Amygdala (tissue), 56 donors: ENCODE results near the gene SH3TC2.

ENCODE experiments used
- DNase-seq, 56 donors: peaks; one replicate each; lab custom pipeline; 2025; lab: John Stamatoyannopoulos, UW

Gene SH3TC2

DNA sequence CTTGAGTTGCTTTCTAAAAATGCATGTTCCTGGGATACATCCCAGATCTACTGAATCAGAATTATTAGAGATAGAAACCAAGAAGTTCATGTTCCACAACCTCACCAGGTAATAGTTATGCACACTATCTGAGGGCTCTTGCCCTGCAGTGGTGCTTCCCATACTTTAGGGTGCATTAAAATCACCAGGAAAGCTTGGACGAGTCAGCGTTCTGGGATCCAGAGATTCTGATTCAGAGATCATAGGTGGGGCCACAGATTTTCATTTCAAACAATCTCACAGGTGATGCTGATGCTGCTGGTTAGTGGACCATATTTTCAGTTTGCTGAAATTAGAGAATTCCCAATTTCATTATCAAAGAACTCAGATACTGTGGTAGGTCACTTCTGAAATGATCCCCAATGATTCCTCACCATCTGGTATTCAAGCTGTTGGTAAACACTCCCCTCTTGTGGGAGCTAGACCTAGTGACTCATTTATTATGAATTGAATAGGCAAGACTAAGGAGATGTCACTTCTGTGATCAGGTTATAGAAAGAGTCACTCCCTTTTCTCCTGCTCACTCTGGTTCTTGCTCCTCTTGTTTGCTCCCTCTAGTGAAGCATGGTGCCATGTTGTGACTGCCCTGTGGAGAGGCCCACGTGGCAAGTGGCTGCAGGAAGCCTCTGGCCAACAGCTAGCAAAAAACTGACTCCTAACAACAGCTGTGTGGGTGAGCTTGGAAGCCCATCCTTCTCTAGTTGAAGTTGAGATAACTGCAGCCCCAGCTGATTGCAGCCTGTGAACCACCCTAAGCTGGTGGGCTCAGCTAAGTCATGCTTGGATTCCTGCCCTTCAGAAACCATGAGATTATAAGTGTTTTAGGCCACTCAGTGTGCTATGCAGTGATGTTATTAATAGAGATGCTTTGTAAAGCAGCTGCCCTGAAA, 59.8 kb downstream of the SH3TC2 start:
- DNase-seq, result no peak

DNA sequence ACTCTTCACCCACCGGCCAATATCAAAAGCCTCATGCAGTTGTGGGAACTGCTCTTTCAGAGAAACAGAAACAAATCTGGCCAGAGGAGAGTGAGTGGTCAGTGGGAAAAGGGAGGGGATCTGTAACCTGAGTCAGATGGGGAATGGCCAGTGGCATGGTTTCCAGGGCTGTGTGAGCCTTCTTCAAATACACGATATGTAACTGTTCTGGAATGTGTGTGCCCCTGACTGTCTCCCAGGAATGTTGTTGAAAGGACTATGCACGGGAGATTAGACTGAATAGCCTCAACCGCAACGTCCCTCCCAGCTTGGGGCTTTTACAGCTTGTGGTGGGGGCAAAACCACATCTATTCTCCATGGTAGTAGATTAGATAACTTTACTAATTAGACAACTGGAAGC, 60.8 kb downstream of the SH3TC2 start:
- no peak for DNase-seq

DNA sequence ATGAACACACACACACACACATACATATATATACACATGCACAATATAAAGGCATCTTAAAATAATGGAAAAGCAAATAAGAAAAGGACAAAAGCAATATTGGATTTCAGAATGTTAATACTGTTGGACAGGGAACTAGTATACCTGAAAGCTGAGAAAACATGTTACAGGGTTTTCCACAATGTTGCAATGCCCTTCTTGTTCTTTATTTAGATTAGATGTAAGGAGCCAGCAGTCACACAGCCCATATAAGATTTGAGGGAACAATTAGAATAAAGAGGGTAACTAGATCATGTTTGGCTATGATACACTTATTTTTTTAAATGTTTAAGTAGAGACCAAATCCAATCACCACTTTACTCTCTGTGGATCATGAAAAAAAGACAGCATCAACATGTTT, 61.7 kb downstream of the SH3TC2 start:
- no peak for DNase-seq

DNA sequence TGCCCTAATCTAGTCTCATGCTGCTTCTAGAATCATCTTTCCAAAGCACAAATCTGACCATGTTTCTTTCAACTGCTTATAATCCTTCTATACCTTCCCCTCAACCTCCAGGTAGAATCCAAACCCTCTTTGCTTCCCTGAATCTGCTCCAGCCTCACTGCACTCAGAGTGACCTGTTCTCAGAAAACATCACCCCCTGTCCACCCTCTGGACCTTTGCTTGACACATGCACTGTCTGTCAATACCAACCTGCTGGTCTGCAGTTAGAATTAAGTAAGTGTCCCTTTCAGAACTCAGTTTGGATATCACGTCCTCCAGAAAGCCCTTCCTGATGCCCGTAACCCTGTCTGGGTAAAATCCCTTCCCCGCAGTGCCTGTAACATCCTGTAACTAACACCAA, 63.1 kb downstream of the SH3TC2 start:
- no peak for DNase-seq

DNA sequence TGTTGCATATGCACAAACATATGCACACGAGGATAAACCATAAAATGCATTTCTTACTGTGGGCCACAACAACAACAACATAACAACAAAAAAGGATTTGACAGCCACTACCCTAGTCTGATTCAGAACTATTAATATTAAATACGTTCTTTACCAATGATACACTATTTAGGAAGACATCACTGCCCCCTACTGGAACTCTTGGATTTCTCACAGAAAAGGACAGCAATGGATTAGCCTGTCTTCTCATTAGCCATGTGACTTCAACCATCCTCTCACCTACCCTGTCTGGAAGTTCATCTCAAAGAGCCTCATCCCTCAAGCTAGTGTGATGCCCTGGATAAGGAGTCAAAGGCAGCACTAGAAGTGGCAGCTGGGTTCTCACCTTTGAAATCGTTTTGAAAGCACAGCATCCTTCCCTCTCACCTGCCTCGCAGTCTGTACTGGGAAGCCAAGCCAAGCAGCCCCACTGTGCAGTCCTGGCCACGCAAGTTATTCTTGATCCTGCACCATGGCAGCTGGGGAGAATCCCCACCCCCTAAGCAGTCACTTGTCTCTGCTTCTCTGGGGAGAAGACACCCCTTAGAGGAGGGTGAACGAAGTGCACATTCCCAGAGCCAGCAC, 64.6 kb downstream of the SH3TC2 start:
- DNase-seq, result peak in 6 of 56 donors; percentile 4 to 57 (median 8)

- DNase-seq, result no peak
These were observed 66.6 kb downstream of the SH3TC2 start for GRCh38 chr5:148996270-148996669.

DNA sequence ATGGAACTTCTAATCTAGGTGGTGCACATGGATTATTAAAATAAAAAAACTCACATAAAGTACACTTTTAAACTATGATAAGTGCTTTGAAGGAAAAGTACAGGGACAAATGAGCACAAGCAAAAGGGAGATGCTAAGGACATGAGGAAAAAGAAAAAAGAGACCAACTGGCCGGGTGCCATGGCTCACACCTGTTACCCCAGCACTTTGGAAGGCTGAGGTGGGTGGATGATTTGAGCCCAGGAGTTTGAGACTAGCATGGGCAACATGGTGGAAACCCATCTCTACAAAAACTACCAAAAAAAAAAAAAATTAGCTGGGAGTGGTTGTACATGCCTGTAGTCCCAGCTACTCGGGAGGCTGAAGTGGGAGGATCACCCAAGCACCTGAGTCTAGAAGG, 67.1 kb downstream of the SH3TC2 start:
- DNase-seq, result no peak

DNA sequence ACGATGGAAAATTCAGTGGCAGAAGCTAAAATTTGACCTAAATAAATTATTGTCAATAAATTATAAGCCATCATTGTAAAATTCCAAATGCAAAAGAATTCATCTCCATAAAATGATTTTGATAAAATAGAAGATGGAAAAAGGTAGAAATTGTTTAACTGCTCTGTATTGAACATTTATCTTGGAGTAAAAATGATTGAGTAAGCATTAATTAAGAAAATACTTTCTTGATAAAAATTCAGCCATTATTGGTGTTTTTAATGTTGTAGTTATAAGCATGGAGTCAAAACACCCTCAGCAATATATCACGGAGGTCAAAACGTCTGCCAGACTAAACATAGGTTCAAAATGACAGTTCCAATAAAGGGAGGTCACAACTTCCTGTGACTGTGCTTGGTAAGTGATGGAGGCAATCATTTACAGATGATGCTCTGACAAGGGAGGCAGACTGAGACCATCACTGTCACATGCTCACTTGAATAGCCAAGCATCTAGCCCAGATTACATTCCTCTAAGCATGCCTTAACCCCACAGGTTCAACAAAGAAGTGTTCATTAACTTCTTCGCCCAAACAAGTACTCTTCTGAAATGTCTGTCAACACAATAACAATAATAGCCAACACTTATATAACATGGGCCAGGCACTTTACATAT, 69.5 kb downstream of the SH3TC2 start:
- DNase-seq, result no peak

GRCh38 chr5:148992265-148992664, 70.6 kb downstream of the SH3TC2 start:
- DNase-seq, result no peak

DNA sequence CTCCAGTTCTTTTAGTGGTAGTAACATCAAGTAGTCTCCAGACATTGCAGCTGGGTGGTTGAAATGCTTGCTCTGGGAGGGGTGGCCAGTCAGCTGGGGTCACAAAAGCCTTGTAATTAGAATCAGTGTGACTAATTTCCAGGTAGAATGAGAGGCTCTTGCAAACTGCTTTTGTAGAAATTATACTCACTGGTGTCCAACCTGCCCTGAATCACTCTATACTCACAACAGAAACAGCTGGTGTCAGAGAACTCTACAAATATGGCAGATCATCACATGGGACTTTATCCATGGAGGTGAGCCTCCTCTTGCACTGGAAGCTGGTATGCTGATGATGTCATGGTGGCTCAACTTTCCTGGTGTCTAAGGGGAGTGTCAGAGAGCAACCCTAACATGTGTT, 71.3 kb downstream of the SH3TC2 start:
- DNase-seq, result no peak

DNA sequence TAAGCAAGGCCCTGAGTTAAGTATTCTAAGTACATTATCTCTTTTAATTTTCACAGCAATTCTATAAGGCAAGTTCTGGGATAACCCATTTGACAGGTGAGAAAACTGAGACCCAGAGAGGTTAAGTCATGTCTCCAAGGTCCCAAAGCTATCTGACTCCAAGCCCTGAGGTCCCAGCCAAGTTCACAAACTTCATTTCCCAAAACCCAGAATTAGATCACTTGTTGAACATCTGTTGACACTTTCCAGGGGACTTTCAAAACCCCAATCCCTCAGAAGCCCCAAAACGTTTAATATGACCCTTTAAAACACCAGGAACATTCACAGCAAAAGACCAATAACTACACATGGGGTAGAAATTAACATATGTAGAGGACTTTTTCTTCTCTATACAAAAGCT, 72.0 kb downstream of the SH3TC2 start:
- no peak for DNase-seq

DNA sequence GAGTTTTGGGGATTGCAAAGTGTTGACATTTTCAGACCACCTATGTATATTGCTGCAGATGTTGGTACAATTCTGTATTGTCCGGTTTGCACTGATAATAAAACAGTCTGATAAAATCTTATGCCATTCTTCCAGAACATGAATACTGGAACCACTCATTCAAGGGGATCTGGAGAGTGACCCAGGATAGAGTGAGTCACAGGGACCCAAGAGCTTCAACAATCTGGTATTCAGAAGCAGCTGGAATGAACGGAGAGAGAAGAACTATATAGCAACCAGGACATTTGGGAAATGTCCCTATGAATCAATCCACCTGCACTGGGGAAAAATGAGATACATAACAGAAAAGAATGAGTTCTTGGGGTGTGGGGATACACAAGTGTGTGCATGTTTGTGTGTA, 73.3 kb downstream of the SH3TC2 start:
- DNase-seq, result no peak

DNA sequence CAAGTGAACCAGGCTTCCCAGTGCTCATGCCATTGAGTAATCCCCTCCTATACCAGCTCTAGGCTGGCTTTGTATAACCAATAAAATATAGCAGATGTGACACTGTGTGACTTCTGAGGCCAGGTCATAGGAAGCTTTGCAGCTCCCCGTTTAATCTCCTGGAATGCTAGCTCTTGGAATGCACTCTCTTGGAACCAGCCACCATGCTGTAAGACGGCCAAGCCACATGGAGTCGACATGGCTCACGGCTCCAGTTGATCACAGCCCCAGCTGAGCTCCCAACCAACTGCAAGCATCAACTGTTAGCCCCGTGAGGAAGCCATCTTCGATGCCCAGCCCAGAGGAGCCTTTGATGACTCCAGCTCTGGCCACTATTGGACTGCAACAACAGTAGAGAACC, 74.5 kb downstream of the SH3TC2 start:
- no peak for DNase-seq

- DNase-seq, result no peak
These were observed 76.2 kb downstream of the SH3TC2 start for GRCh38 chr5:148986636-148987035.

DNA sequence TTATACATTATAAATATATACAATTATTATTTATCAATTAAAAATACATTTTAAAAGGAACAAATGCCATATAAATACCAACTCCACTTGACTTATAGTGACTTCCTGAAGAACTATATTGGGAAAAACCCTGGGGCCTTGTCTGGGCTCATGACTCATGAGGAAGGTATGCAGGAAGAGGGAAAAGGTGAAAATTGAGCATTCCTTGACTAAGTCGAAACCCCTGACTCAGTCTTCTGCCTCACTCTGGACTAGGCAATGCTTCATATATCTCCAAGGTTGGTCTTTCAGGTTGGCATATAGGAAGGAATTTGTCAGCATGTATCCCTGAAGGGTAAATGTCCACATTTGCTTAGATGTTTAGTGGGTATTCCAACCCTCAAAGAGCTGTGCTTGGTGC, 78.5 kb downstream of the SH3TC2 start:
- DNase-seq, result no peak

DNA sequence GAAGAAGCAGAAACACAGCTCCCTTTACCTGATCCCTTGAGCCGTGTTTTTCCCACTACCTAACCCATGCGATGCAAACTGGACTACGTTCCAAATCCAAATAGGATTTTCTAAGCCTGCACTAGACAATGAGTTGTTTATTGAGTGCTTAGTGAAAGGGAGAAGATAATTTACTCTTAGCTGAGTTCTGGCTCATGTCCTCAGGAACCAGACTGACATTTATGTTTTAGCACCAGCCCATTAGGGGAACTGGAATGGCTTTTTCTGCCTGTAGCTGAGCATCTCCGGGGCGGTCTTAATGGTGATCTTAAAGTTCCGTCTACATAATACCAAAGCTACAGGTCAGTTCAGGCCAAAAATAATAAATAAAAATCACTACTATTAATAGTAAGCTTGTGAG, 81.5 kb downstream of the SH3TC2 start:
- no peak for DNase-seq

DNA sequence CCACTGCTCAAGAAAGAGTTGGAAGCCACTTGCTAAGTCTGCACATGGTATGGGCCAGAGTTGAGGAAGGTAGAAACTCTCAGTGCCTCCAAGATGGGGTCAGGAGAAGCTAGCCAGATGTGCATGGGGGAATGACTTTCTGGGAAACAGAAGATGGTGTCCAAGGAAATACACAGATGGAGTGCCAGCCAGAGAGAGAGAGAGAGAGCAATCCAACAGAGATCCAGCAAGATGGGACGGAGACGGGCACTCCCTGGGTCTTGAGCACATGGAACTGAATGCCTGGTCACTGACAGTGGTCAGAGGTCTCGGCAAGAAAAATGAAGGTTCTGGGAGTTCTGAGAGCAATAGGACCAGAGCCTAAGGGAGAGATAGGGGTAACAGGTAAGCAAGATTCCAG, 82.1 kb downstream of the SH3TC2 start:
- no peak for DNase-seq

- DNase-seq, result no peak
These were observed 83.7 kb downstream of the SH3TC2 start for GRCh38 chr5:148979083-148979723.

GRCh38 chr5:148978370-148979082, 84.3 kb downstream of the SH3TC2 start:
- DNase-seq, result no peak

DNA sequence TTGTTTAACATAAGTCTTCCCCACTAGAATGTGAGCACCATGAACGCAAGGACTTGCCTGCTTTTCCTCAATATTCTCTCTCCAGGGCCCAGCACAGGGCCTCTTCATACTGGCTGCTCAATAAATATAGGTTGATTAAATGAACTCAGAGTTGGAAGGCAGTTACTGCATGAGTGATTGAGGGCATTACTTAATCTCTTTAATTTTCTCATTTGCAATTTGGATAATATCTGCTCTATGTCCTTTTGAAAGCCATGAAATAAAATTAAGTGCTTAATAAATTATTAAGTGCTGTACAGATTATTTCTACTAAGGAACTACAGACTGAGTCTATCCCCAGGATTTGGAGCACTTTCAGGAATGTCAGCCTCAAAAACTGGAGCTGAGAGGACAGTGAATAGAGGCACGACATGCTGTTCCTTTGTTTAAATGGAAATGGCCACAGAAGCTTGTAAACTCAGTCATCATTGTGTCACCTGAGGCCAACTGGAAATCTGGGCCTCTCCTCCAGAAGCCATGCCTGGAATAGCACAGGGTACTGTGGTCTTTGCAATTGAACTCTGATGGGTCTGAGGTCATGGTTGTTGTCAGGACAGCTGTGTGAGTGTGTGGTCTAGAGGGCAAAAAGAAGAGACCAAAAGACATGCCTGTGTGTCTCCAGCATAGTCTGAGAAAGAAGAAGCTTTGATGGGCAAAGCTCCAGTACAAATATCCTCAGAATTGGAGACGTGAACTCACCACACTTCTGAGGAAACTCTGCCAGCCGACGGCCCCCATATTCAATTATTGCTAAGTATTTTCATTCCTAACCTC, 86.1 kb downstream of the SH3TC2 start:
- DNase-seq, result no peak
